Ascending aorta (tissue), 2 donors: ENCODE results near the gene UBE3B. TPM values are rescaled to one million over a fixed set of nuclear protein-coding genes. Genes with fewer than 3 reads are reported as not detected.

ENCODE experiments used
- DNase-seq, 2 donors: peaks; one replicate each; pipeline ENCODE4 v3.0.0-alpha.2; 2019; ENCODE audit warnings: low spot score in 2 of 2
- H3K27ac ChIP-seq, 2 donors: fragments of 200-600 bp; sonication (generic); one replicate each; pipeline ENCODE4 v1.5.1; 2016 to 2017; ENCODE audit warnings: mild to moderate bottlenecking in 1 of 2
- H3K27me3 ChIP-seq: fragments of 200-600 bp; sonication (generic); one replicate; pipeline ENCODE4 v1.5.1; 2017
- H3K36me3 ChIP-seq, 2 donors: fragments of 200-600 bp; sonication (generic); one replicate each; pipeline ENCODE4 v1.5.1; 2016
- H3K4me1 ChIP-seq, 2 donors: fragments of 200-600 bp; sonication (generic); one replicate each; pipeline ENCODE4 v1.5.1; 2016 to 2017; ENCODE audit warnings: mild to moderate bottlenecking in 1 of 2
- H3K4me3 ChIP-seq, 2 donors: fragments of 200-600 bp; sonication (generic); one replicate each; pipeline ENCODE4 v1.5.1; 2016 to 2017; ENCODE audit warnings: mild to moderate bottlenecking in 1 of 2
- H3K9me3 ChIP-seq, 2 donors: fragments of 200-600 bp; sonication (generic); one replicate each; pipeline ENCODE4 v1.5.1; 2016
- CTCF ChIP-seq, 3 experiments: fragments of 200-600 bp in 2 of 3; fragments of 450-650 bp in 1 of 3; sonication (generic) in 2 of 3; IDR thresholded peaks; one replicate each; pipeline ENCODE4 v1.5.1; 2016 to 2019; ENCODE audit warnings: antibody characterized with exemption in 3 of 3, mild to moderate bottlenecking in 1 of 3, moderate library complexity in 1 of 3
- intact Hi-C: fragments of 100-400 bp; cut with DNase I; formaldehyde crosslinking; loops from one replicate; pipeline ENCODE4 v1.15.1; 2023
- total RNA-seq: library from RNA; depleted of rRNA; stranded (reverse); fragments of >200 nt; gene quantifications from one replicate; pipeline ENCODE4 v1.1.0, GENCODE V29; 2016

Gene UBE3B
- total RNA-seq, 1 donor from 2014 or later = 19.1 TPM

- Histone ChIP-seq H3K27me3 (no peaks in the 10 kb centered on the region), H3K4me3 (peak overlapping the region; percentile 44 to 50), H3K36me3 (peaks cover 20 to 27% of the 10 kb centered on the region in 2 donors), H3K27ac (peak overlapping the region; percentile 96 to 99), H3K9me3 (no peaks in the 10 kb centered on the region), H3K4me1 (peaks cover 68 to 94% of the 10 kb centered on the region in 2 donors)
- TF ChIP-seq CTCF (IDR thresholded peaks at IDR 0.05) = no peak
- intact Hi-C loops = loop anchor here (1.0 to 10.0 kb wide), 6 partner anchors 14 to 1158 kb away; partner anchors contain the start of genes ALKBH2, CMKLR1, KCTD10 and UBE3B
- peak; percentile 60 to 95 for DNase-seq
Observed at GRCh38 chr12:109462868-109463692, 14.4 kb upstream of the UBE3B start.

DNA sequence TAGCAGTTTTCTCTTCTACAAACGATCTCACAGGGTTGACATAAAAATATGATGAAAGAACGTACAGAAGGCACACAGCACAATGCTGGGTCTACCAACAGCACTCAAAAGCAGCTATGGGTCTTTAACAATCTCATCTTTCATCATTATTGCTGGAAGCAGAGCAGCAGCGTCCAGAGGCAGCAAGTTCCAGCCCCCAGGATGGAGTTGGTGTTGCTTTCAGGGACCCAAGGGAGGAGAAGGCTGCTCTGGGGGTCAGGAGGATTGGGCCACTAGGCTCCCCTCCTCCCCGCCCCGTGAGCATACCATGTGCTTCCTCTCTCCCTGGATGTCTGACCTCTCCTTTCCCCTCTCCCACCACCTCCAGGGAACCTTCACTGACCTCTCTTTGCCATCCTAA, 13.7 kb upstream of the UBE3B start:
- Histone ChIP-seq H3K9me3 (no peaks in the 10 kb centered on the region), H3K27ac (peak overlapping the region; percentile 96 to 99), H3K36me3 (peaks cover 24 to 32% of the 10 kb centered on the region in 2 donors), H3K4me1 (peaks cover 62 to 91% of the 10 kb centered on the region in 2 donors), H3K4me3 (peak overlapping the region; percentile 44 to 50), H3K27me3 (no peaks in the 10 kb centered on the region)
- no peak for DNase-seq
- intact Hi-C loops = loop anchor here (1.0 to 10.0 kb wide), 6 partner anchors 14 to 1159 kb away; partner anchors contain the start of genes ALKBH2, CMKLR1, KCTD10 and UBE3B
- TF ChIP-seq CTCF (IDR thresholded peaks at IDR 0.05) = no peak

- Histone ChIP-seq H3K27me3 (no peaks in the 10 kb centered on the region), H3K4me3 (peak overlapping the region in 1 of 2 donors; percentile 50), H3K36me3 (peaks cover 32 to 39% of the 10 kb centered on the region in 2 donors), H3K27ac (peak overlapping the region; percentile 96 to 99), H3K4me1 (peaks cover 60 to 81% of the 10 kb centered on the region in 2 donors), H3K9me3 (no peaks in the 10 kb centered on the region)
- intact Hi-C loops = loop anchor here (5.0 to 10.0 kb wide), 4 partner anchors 370 to 1160 kb away; partner anchors contain the start of genes ALKBH2, CMKLR1 and UNG
- DNase-seq = no peak
- TF ChIP-seq CTCF (IDR thresholded peaks at IDR 0.05) = no peak
Observed at GRCh38 chr12:109464642-109465351, 12.6 kb upstream of the UBE3B start.

- Histone ChIP-seq H3K27ac (peak overlapping the region; percentile 96 to 99), H3K27me3 (no peaks in the 10 kb centered on the region), H3K4me3 (peak overlapping the region in 1 of 2 donors; percentile 19), H3K9me3 (no peaks in the 10 kb centered on the region), H3K36me3 (peaks cover 32 to 35% of the 10 kb centered on the region in 2 donors), H3K4me1 (peaks cover 56 to 81% of the 10 kb centered on the region in 2 donors)
- intact Hi-C loops = loop anchor here (10.0 kb wide), 3 partner anchors 372 to 1162 kb away; partner anchors contain the start of genes ALKBH2, CMKLR1 and UNG
- no peak for TF ChIP-seq CTCF (IDR thresholded peaks at IDR 0.05)
- DNase-seq = no peak
Observed at GRCh38 chr12:109466305-109466704, 11.1 kb upstream of the UBE3B start.

- Histone ChIP-seq H3K9me3 (no peaks in the 10 kb centered on the region), H3K4me1 (peaks cover 52 to 78% of the 10 kb centered on the region in 2 donors), H3K27ac (peak overlapping the region; percentile 96 to 99), H3K27me3 (no peaks in the 10 kb centered on the region), H3K36me3 (peaks cover 32 to 35% of the 10 kb centered on the region in 2 donors), H3K4me3 (no peak overlapping the region)
- intact Hi-C loops = loop anchor here (10.0 kb wide), 3 partner anchors 372 to 1162 kb away; partner anchors contain the start of genes ALKBH2, CMKLR1 and UNG
- no peak for DNase-seq
- TF ChIP-seq CTCF (IDR thresholded peaks at IDR 0.05) = no peak
Observed at GRCh38 chr12:109466821-109467220, 10.6 kb upstream of the UBE3B start.
